ENCODE results near the gene S100P. TPM values are rescaled to one million over a fixed set of nuclear protein-coding genes. Genes with fewer than 3 reads are reported as not detected.

Gene S100P
- total RNA-seq (not detected in 2 replicates), polyA plus RNA-seq (0.07 TPM in 1 of 2 replicates, not detected in the other), polyA minus RNA-seq (not detected in 2 replicates)
- 0.23 TPM for total RNA-seq (2013)

DNA sequence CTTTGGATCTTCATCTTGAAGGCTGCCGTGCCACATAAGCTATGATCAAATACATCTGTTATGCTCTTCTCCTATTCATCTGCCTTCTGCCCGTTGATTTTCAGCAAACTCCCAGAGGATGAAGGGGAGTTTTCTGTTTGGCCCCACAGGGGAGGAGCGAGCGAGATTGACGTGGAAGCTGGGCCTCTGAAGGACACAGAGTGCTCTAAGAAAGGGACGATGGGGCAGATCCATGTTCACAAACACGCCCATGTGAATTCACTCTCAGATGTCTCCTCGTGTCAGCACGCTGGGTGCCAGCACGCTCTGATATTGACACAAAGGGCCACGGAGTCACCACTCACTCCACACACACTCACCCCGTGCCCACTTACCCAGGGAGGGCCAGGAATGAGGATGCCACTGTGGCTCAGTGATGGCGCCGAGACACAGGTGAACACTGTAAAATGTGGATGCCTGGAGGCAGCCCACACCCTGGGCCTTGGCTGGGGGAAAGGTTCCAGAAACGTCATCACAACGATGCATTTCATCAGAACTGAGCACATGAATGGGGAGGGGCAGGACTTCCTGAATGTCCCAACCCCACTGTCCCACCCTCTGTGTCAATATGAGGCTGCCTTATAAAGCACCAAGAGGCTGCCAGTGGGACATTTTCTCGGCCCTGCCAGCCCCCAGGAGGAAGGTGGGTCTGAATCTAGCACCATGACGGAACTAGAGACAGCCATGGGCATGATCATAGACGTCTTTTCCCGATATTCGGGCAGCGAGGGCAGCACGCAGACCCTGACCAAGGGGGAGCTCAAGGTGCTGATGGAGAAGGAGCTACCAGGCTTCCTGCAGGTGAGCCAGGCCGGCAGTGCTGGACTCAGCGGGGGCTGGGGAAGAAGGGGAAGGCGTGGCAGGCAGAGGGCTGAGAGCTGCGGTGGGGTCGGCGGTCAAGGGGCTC, at the start of gene S100P:
TSS of gene S100P (plus strand) at position 648 of the 946 bp plus-strand sequence. CDS start at position 703, 55 bp downstream.
- Mint-ChIP-seq H3K9me3 (ENCODE audit: insufficient read depth) (no peaks in the 10 kb centered on the region), H3K4me1 (peaks cover 3% of the 10 kb centered on the region), H3K4me3 (no peak within 1 kb of the TSS), H3K27me3 (no peaks in the 10 kb centered on the region), H3K27ac (peak within 1 kb of the TSS; percentile 37)
- Histone ChIP-seq H3K4me3 (ENCODE audit: control extremely low read depth in 1 of 5, extremely low read depth in 1 of 5, insufficient read depth in 1 of 5, low read depth in 2 of 5, low read length in 4 of 5) (peak within 1 kb of the TSS in 1 of 5 experiments; percentile 56), H3K9me3 (ENCODE audit: control extremely low read depth in 1 of 3, control insufficient read depth in 2 of 3, insufficient read depth in 1 of 3, low read length in 2 of 3) (no peaks in the 10 kb centered on the region), H2AFZ (ENCODE audit: insufficient read depth, low read depth, low read length, poor library complexity, severe bottlenecking) (no peak within 1 kb of the TSS), H3K27me3 (replicated peaks in 1 of 4; ENCODE audit: control extremely low read depth in 1 of 4, control insufficient read depth in 3 of 4, insufficient read depth in 4 of 4, low read length in 3 of 4) (peaks cover 0 to 15% (median 0%) of the 10 kb centered on the region in 4 experiments), H3K79me2 (ENCODE audit: control insufficient read depth, insufficient read depth, low read length) (no peaks in the 10 kb centered on the region), H3K36me3 (replicated peaks in 1 of 2; ENCODE audit: control extremely low read depth in 1 of 2, control insufficient read depth in 1 of 2, extremely low read depth in 1 of 2, insufficient read depth in 2 of 2, low read length in 1 of 2) (peaks cover 0 to 5% of the 10 kb centered on the region in 2 experiments), H3K9ac (ENCODE audit: low read length) (no peak within 1 kb of the TSS), H3K4me2 (replicated peaks; ENCODE audit: low read depth, low read length, poor library complexity, severe bottlenecking) (no peak within 1 kb of the TSS), H3K4me1 (ENCODE audit: control insufficient read depth in 2 of 2, insufficient read depth in 2 of 2, low read length in 2 of 2) (no peaks in the 10 kb centered on the region), H3K27ac (ENCODE audit: low read length in 2 of 2) (no peak within 1 kb of the TSS), H4K20me1 (ENCODE audit: control insufficient read depth, insufficient read depth, low read length, poor library complexity, severe bottlenecking) (no peaks in the 10 kb centered on the region)
- intact Hi-C loops (cut with micrococcal nuclease): no loop called here
- ChIA-PET CTCF (interaction anchor here (0.5 kb wide), 1 partner anchor 265 kb away, joined by 4 read pairs; no protein-coding TSS in a partner anchor), POLR2A (no interaction called here)
- ATAC-seq (ENCODE audit: low read depth) (no peak), DNase-seq (no peak)
- WGBS (ENCODE audit: insufficient coverage): 95% methylated on average over 24 of the region's 29 CpGs
- TF ChIP-seq EZH2 (IDR thresholded peaks at IDR 0.05; ENCODE audit: borderline replicate concordance, insufficient read depth, low read depth, low read length, poor library complexity, severe bottlenecking) (no peak), CTCF (IDR thresholded peaks at IDR 0.05) (no peak)

Measured in B cell (primary cell).